Measurements from ENCODE around the gene CFAP299.

Gene CFAP299

DNA sequence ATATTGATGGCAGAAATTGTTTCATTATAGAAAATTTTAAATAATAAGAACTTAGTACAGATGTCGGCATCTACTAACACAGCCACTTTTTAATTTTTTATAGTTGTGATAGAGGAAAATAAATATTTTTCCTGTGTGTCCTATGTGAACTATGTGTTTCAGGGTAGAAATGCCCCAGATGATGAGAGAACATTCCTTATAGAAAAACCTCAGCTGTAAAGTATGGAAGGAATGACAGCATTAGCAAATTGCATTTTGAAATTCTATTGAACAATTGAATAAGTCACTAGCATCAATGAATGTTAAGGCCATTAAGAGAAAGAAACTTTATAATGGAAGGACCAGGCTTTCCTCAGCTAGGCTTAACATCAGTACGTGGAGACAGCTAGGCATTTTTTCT is 149.2 kb downstream of the CFAP299 start:
- H3K27me3 ChIP-seq (ENCODE audit: insufficient read depth, low read length): no peaks in the 10 kb centered on the region
- H3K9me3 ChIP-seq (ENCODE audit: insufficient read depth, low read depth, low read length): no peaks in the 10 kb centered on the region
- no peak overlapping the region for H3K4me3 ChIP-seq (ENCODE audit: low read length)
- no peak overlapping the region for H3K27ac ChIP-seq (ENCODE audit: low read length)
- no peak overlapping the region for H3K9ac ChIP-seq (ENCODE audit: low read depth, low read length)
- H3K36me3 ChIP-seq (ENCODE audit: insufficient read depth, low read depth, low read length): no peaks in the 10 kb centered on the region
- peaks cover 7% of the 10 kb centered on the region for H3K4me1 ChIP-seq (ENCODE audit: insufficient read depth, low read length)

DNA sequence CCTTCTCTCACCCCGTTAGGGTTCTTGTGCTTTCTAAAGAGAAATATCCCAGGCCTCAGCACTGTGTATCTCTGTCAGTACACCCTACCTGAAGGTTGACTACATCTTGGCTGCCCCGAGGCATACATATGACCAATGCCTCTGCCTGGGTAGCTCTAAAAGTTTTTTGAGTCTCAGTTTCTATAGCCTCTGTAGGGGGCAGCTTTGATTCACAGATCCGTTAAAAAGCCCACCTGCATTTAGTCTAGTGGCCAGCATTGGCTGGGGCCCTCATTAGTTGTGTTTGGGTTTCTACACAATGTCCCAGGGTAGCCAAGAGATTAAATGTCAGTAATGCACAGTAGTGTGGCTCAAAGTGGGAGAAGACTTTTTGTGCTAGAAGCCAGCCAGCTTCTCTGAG is 151.1 kb downstream of the CFAP299 start:
- Histone ChIP-seq H3K9me3 (ENCODE audit: insufficient read depth, low read depth, low read length) (no peaks in the 10 kb centered on the region), H3K4me3 (ENCODE audit: low read length) (no peak overlapping the region), H3K27ac (ENCODE audit: low read length) (no peak overlapping the region), H3K4me1 (ENCODE audit: insufficient read depth, low read length) (peaks cover 7% of the 10 kb centered on the region), H3K36me3 (ENCODE audit: insufficient read depth, low read depth, low read length) (no peaks in the 10 kb centered on the region), H3K9ac (ENCODE audit: low read depth, low read length) (no peak overlapping the region), H3K27me3 (ENCODE audit: insufficient read depth, low read length) (no peaks in the 10 kb centered on the region)

DNA sequence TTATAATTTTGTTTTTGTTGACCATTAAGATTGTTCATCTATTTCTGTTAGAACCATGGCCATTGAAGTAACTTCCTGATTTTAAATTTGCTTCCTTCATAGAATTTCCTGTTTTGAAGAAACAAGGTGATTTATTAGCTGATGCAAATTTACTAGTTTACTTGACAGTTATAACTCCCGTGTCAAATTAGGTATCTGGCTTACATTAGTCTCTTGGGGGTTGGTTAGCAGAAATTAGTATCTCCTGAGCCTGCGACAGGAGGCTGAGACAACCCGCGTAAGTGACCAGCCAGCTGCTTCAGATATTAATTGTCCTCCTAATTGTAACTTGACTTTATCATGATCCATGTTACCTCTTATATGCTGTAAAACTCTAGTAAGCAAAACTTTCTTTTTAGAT is 154.3 kb downstream of the CFAP299 start:
- H3K27ac ChIP-seq (ENCODE audit: low read length): no peak overlapping the region
- no peak overlapping the region for H3K4me3 ChIP-seq (ENCODE audit: low read length)
- no peak overlapping the region for H3K9ac ChIP-seq (ENCODE audit: low read depth, low read length)
- no peaks in the 10 kb centered on the region for H3K9me3 ChIP-seq (ENCODE audit: insufficient read depth, low read depth, low read length)
- H3K36me3 ChIP-seq (ENCODE audit: insufficient read depth, low read depth, low read length): no peaks in the 10 kb centered on the region
- H3K4me1 ChIP-seq (ENCODE audit: insufficient read depth, low read length): peaks cover 7% of the 10 kb centered on the region
- H3K27me3 ChIP-seq (ENCODE audit: insufficient read depth, low read length): no peaks in the 10 kb centered on the region

DNA sequence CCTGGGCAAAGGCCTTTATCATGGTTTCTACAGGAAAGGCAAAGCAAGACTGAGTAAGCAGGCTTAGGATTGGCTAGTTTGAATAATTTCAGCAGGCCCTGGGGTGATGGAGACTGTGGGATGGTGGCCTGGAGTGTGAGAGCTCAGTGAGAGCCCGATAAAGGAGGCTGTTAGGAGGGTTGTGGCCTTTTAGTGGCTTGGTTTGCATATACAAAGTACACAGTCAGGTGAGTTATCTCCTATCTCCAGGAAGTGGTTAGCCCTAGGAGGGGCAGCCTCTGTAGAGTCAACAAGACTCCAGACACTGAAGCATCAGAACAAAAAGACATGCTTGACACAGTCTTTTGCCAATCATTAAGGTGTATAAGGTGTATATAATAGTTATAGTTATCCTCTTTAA is 157.2 kb downstream of the CFAP299 start:
- Histone ChIP-seq H3K27me3 (ENCODE audit: insufficient read depth, low read length) (no peaks in the 10 kb centered on the region), H3K9me3 (ENCODE audit: insufficient read depth, low read depth, low read length) (peaks cover 18% of the 10 kb centered on the region), H3K4me3 (ENCODE audit: low read length) (no peak overlapping the region), H3K27ac (ENCODE audit: low read length) (no peak overlapping the region), H3K9ac (ENCODE audit: low read depth, low read length) (no peak overlapping the region), H3K36me3 (ENCODE audit: insufficient read depth, low read depth, low read length) (no peaks in the 10 kb centered on the region; the same call in none of the 2 replicates), H3K4me1 (ENCODE audit: insufficient read depth, low read length) (peaks cover 4% of the 10 kb centered on the region; the same call in 1 of the 2 replicates)

DNA sequence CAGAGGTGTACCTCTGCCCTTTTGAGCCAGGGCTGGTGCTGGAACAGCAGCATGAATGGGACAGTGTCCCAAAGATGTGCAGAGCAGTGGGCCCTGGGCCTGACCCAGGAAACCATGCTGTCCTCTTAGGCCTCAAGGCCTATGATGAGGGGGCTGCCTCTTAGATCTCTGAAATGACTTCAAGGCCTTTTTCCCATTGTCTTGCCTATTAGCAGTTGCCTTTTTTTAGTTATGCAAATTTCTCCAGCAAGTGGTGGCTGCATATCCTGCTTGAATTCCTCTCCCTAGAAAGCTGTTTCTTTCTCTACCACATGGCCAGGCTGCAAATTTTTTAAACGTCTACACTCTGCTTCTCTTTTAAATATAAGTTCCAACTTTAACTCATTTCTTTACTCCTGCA is 160.3 kb downstream of the CFAP299 start:
- no peak overlapping the region for H3K9ac ChIP-seq (ENCODE audit: low read depth, low read length)
- H3K36me3 ChIP-seq (ENCODE audit: insufficient read depth, low read depth, low read length): no peaks in the 10 kb centered on the region; the same call in none of the 2 replicates

DNA sequence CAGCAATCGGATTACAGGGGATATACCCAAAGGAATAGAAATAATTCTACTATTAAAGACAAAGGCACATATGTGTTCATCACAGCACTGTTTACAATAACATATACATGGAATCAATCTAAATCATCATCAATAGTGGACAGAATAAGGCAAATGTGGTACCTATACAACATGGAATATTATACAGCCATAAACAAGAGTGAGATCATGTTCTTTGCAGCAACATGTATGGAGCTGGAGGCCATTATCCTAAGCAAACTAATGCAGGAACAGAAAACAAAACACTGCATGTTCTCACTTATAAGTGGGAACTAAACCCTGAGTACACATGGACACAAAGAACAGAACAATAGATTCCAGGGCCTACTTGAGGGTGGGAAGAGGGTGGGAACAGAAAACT is 163.2 kb downstream of the CFAP299 start:
- no peak overlapping the region for H3K4me3 ChIP-seq (ENCODE audit: low read length)
- H3K9ac ChIP-seq (ENCODE audit: low read depth, low read length): no peak overlapping the region
- H3K27ac ChIP-seq (ENCODE audit: low read length): no peak overlapping the region
- H3K36me3 ChIP-seq (ENCODE audit: insufficient read depth, low read depth, low read length): no peaks in the 10 kb centered on the region; the same call in none of the 2 replicates
- peaks cover 20% of the 10 kb centered on the region for H3K9me3 ChIP-seq (ENCODE audit: insufficient read depth, low read depth, low read length)
- H3K4me1 ChIP-seq (ENCODE audit: insufficient read depth, low read length): peaks cover 4% of the 10 kb centered on the region; the same call in 1 of the 2 replicates
- H3K27me3 ChIP-seq (ENCODE audit: insufficient read depth, low read length): no peaks in the 10 kb centered on the region

More for the DNA sequence above, 160.3 kb downstream of the CFAP299 start:
- H3K27me3 ChIP-seq (ENCODE audit: insufficient read depth, low read length): no peaks in the 10 kb centered on the region
- peaks cover 4% of the 10 kb centered on the region; the same call in 1 of the 2 replicates for H3K4me1 ChIP-seq (ENCODE audit: insufficient read depth, low read length)
- peak overlapping the region; percentile 31; the same call in 1 of the 2 replicates for H3K4me3 ChIP-seq (ENCODE audit: low read length)
- peaks cover 20% of the 10 kb centered on the region for H3K9me3 ChIP-seq (ENCODE audit: insufficient read depth, low read depth, low read length)
- no peak overlapping the region for H3K27ac ChIP-seq (ENCODE audit: low read length)

DNA sequence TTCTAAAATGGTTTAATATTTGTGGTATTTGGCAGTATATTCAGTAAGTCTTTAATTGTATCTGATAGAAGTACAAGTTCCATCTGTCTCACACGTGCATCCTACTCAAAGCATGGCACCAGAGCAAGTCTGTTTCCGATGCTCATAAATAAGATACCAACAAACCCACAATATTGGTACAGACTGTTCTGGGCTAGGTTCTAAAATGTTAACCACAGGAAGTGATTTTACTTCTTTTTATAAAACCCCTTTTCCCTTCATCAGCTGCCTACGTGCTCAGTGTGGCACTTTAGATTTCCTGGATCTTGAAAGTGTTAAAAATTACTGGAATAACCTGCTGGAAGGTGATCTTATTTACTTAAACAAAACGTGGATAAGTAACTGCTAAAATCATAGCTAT is 165.1 kb downstream of the CFAP299 start:
- Histone ChIP-seq H3K4me1 (ENCODE audit: insufficient read depth, low read length) (peaks cover 2% of the 10 kb centered on the region; the same call in 1 of the 2 replicates), H3K9me3 (ENCODE audit: insufficient read depth, low read depth, low read length) (peaks cover 20% of the 10 kb centered on the region), H3K4me3 (ENCODE audit: low read length) (no peak overlapping the region), H3K27ac (ENCODE audit: low read length) (no peak overlapping the region), H3K36me3 (ENCODE audit: insufficient read depth, low read depth, low read length) (no peaks in the 10 kb centered on the region; the same call in none of the 2 replicates), H3K9ac (ENCODE audit: low read depth, low read length) (no peak overlapping the region), H3K27me3 (ENCODE audit: insufficient read depth, low read length) (no peaks in the 10 kb centered on the region)

DNA sequence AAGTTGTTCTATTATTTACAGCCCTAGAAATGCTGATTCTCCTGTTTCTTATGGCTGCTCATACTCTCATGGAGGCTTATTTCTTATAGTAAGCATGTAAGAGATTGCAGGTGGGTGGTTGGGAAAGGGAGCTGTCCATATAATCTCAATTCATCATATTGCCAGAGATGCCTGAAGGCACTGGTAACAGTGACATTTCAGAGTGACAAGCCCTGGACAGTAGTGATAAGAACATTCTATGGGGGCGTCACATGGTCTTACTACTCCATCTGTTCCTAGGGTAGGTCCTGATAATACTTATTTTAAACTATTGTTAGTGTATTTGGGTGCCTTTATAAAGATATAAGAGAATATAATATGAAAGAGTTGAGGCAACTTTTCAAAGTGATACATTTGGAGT is 171.5 kb downstream of the CFAP299 start:
- H3K9me3 ChIP-seq (ENCODE audit: insufficient read depth, low read depth, low read length): no peaks in the 10 kb centered on the region
- H3K9ac ChIP-seq (ENCODE audit: low read depth, low read length): no peak overlapping the region
- H3K27me3 ChIP-seq (ENCODE audit: insufficient read depth, low read length): no peaks in the 10 kb centered on the region
- H3K4me3 ChIP-seq (ENCODE audit: low read length): no peak overlapping the region
- no peaks in the 10 kb centered on the region for H3K36me3 ChIP-seq (ENCODE audit: insufficient read depth, low read depth, low read length)
- no peak overlapping the region for H3K27ac ChIP-seq (ENCODE audit: low read length)
- H3K4me1 ChIP-seq (ENCODE audit: insufficient read depth, low read length): no peaks in the 10 kb centered on the region

DNA sequence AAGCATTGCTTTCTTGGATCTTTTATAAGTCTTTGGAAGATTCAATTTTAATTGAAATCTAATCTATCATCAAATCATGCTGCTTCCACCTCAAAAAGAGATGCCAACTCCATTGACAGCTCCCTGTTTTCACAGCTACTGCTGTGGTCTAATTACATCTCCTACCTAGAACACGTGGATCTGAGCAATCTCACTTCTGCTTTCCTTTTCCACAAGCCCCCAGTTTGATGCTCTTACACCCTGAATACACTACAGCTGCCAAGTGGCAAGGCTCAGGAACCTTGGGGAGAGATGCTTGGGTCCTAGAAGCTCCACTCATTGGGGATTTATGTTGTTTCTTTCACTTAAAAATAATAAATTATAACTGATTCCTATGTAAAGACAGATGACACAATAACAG is 172.0 kb downstream of the CFAP299 start:
- H3K9me3 ChIP-seq (ENCODE audit: insufficient read depth, low read depth, low read length): no peaks in the 10 kb centered on the region
- no peaks in the 10 kb centered on the region for H3K36me3 ChIP-seq (ENCODE audit: insufficient read depth, low read depth, low read length)
- no peaks in the 10 kb centered on the region for H3K4me1 ChIP-seq (ENCODE audit: insufficient read depth, low read length)
- no peaks in the 10 kb centered on the region for H3K27me3 ChIP-seq (ENCODE audit: insufficient read depth, low read length)
- no peak overlapping the region for H3K27ac ChIP-seq (ENCODE audit: low read length)
- H3K4me3 ChIP-seq (ENCODE audit: low read length): no peak overlapping the region
- no peak overlapping the region for H3K9ac ChIP-seq (ENCODE audit: low read depth, low read length)

DNA sequence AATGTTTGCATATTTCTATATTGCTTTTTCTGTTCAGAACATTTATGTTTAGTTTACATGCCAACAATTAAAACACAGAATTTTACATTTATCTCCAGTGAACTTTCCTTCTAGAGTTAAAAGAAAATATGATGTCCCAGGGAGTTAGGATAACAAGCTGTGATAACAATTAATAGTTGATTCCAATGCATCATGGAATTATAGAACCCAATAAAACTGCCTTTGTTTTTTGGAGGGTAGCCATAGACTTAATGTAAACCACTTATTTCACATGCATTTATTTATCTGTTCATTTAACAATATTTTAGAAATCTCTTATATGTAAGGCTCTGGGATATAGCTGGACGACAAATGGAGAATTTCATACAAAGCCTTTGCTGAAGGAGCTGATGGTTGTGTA is 180.0 kb downstream of the CFAP299 start:
- Histone ChIP-seq H3K36me3 (ENCODE audit: insufficient read depth, low read depth, low read length) (no peaks in the 10 kb centered on the region), H3K4me3 (ENCODE audit: low read length) (no peak overlapping the region), H3K27me3 (ENCODE audit: insufficient read depth, low read length) (no peaks in the 10 kb centered on the region), H3K4me1 (ENCODE audit: insufficient read depth, low read length) (peaks cover 5% of the 10 kb centered on the region; the same call in 1 of the 2 replicates), H3K27ac (ENCODE audit: low read length) (no peak overlapping the region), H3K9me3 (ENCODE audit: insufficient read depth, low read depth, low read length) (no peaks in the 10 kb centered on the region), H3K9ac (ENCODE audit: low read depth, low read length) (no peak overlapping the region)

DNA sequence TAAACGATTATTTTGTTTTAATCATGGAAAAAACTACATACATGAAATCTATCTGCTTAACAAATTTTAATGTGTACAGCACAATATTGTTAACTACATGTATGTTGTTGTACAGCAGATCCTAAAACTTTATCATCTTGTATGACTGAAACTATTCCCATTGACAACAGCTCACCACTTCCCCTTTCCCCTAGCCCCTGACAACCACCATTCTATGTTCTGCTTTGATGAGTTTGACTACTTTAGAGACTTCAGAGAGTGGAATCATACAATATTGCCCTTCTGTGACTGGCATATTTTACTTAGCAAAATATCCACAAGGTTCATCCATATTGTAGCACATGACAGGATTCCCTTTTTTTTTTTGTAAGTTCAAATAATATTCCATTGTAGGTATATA is 185.9 kb downstream of the CFAP299 start:
- Histone ChIP-seq H3K9me3 (ENCODE audit: insufficient read depth, low read depth, low read length) (no peaks in the 10 kb centered on the region), H3K27me3 (ENCODE audit: insufficient read depth, low read length) (no peaks in the 10 kb centered on the region), H3K4me1 (ENCODE audit: insufficient read depth, low read length) (no peaks in the 10 kb centered on the region), H3K4me3 (ENCODE audit: low read length) (no peak overlapping the region), H3K27ac (ENCODE audit: low read length) (no peak overlapping the region), H3K36me3 (ENCODE audit: insufficient read depth, low read depth, low read length) (no peaks in the 10 kb centered on the region), H3K9ac (ENCODE audit: low read depth, low read length) (no peak overlapping the region)

DNA sequence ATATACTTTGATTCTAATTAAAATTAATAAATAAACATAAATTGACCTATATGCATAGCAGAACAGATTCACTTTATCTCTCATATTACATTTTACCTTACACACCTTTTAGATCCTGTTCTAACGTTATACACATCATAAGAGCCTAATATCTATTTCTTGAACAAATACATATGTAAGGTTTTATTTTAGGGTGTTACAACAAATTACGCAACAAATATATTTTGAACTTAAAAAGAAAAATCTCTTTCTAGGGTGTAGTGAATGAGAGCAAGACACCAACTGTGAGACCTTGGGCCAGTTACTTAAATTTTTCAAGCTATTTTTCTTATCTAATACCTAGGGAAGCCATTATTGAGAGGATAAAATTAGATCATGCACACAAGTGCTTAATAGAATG is 191.2 kb downstream of the CFAP299 start:
- no peaks in the 10 kb centered on the region for H3K27me3 ChIP-seq (ENCODE audit: insufficient read depth, low read length)
- no peak overlapping the region for H3K27ac ChIP-seq (ENCODE audit: low read length)
- no peak overlapping the region for H3K4me3 ChIP-seq (ENCODE audit: low read length)
- no peaks in the 10 kb centered on the region for H3K4me1 ChIP-seq (ENCODE audit: insufficient read depth, low read length)
- no peaks in the 10 kb centered on the region for H3K9me3 ChIP-seq (ENCODE audit: insufficient read depth, low read depth, low read length)
- H3K9ac ChIP-seq (ENCODE audit: low read depth, low read length): no peak overlapping the region
- no peaks in the 10 kb centered on the region for H3K36me3 ChIP-seq (ENCODE audit: insufficient read depth, low read depth, low read length)
